Measurements from ENCODE around the gene ADH5.

Gene ADH5

GRCh38 chr4:99061048-99061700, 27.4 kb downstream of the ADH5 start:
- no peak overlapping the region for H2AFZ ChIP-seq (ENCODE audit: low read depth, low read length)
- peak overlapping the region; percentile 51 for H3K27ac ChIP-seq (ENCODE audit: low read length)
- H3K4me2 ChIP-seq (ENCODE audit: low read length) = peak overlapping the region; percentile 64; the same call in 1 of the 2 replicates
- no peak overlapping the region for H3K9ac ChIP-seq (ENCODE audit: low read length)
- H3K4me3 ChIP-seq (ENCODE audit: low read length) = no peak overlapping the region
- peaks cover 11% of the 10 kb centered on the region for H3K36me3 ChIP-seq (replicated peaks; ENCODE audit: low read depth, low read length)
- H3K9me3 ChIP-seq (ENCODE audit: insufficient read depth, low read length) = no peaks in the 10 kb centered on the region
- H3K27me3 ChIP-seq (ENCODE audit: low read depth, low read length) = no peaks in the 10 kb centered on the region
- peaks cover 3% of the 10 kb centered on the region; the same call in 1 of the 2 replicates for H4K20me1 ChIP-seq (ENCODE audit: insufficient read depth, low read length)
- H3K4me1 ChIP-seq (ENCODE audit: low read length) = peaks cover 23% of the 10 kb centered on the region
- no peaks in the 10 kb centered on the region for H3K79me2 ChIP-seq (ENCODE audit: low read length)
- TF ChIP-seq EZH2phosphoT487 (IDR thresholded peaks at IDR 0.05; ENCODE audit: low read depth) = no peak
- TF ChIP-seq, protein P1, sequence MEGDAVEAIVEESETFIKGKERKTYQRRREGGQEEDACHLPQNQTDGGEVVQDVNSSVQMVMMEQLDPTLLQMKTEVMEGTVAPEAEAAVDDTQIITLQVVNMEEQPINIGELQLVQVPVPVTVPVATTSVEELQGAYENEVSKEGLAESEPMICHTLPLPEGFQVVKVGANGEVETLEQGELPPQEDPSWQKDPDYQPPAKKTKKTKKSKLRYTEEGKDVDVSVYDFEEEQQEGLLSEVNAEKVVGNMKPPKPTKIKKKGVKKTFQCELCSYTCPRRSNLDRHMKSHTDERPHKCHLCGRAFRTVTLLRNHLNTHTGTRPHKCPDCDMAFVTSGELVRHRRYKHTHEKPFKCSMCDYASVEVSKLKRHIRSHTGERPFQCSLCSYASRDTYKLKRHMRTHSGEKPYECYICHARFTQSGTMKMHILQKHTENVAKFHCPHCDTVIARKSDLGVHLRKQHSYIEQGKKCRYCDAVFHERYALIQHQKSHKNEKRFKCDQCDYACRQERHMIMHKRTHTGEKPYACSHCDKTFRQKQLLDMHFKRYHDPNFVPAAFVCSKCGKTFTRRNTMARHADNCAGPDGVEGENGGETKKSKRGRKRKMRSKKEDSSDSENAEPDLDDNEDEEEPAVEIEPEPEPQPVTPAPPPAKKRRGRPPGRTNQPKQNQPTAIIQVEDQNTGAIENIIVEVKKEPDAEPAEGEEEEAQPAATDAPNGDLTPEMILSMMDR (IDR thresholded peaks at IDR 0.05; ENCODE audit: low read depth, low read length) = no peak

GRCh38 chr4:99059550-99059949, 29.0 kb downstream of the ADH5 start:
- Histone ChIP-seq H3K27ac (ENCODE audit: low read length) (no peak overlapping the region), H3K9me3 (ENCODE audit: insufficient read depth, low read length) (no peaks in the 10 kb centered on the region), H2AFZ (ENCODE audit: low read depth, low read length) (no peak overlapping the region), H4K20me1 (ENCODE audit: insufficient read depth, low read length) (peaks cover 3% of the 10 kb centered on the region; the same call in 1 of the 2 replicates), H3K4me2 (ENCODE audit: low read length) (no peak overlapping the region), H3K4me1 (ENCODE audit: low read length) (peaks cover 38% of the 10 kb centered on the region), H3K27me3 (ENCODE audit: low read depth, low read length) (no peaks in the 10 kb centered on the region), H3K79me2 (ENCODE audit: low read length) (no peaks in the 10 kb centered on the region), H3K4me3 (ENCODE audit: low read length) (no peak overlapping the region), H3K36me3 (replicated peaks; ENCODE audit: low read depth, low read length) (peaks cover 9% of the 10 kb centered on the region), H3K9ac (ENCODE audit: low read length) (no peak overlapping the region)
- TF ChIP-seq, protein P1 (IDR thresholded peaks at IDR 0.05; ENCODE audit: low read depth, low read length) = no peak
- TF ChIP-seq EZH2phosphoT487 (IDR thresholded peaks at IDR 0.05; ENCODE audit: low read depth) = no peak

GRCh38 chr4:99058228-99058627, 30.4 kb downstream of the ADH5 start:
- H3K36me3 ChIP-seq (replicated peaks; ENCODE audit: low read depth, low read length) = peaks cover 9% of the 10 kb centered on the region

DNA sequence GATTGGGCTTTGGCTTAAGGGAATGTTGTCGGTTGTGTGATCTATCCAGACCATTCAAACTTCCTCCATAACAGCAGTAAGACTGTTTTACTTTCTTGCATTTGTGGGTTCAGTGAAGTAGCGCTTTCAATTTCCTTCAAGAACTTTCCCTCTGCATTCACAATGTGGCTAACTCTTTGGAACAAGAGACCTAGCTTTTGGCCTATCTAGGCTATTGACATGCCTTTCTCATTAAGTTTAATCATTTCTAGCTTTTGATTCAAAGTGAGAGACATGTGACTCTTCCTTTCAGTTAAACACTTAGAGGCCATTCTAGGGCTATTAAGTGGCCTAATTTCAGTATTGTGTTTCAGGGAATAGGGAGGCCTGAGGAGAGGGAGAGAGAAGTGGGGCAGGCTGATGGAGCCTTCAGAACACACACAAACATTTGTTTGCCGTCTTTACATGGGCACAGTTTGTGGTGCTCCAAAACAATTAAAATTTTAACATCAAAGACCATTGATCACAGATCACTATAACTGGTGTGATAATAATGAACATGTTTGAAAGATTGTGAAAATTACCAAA, 34.1 kb downstream of the ADH5 start:
- Histone ChIP-seq H3K36me3 (replicated peaks; ENCODE audit: low read depth, low read length) (peaks cover 19% of the 10 kb centered on the region), H3K9me3 (ENCODE audit: insufficient read depth, low read length) (no peaks in the 10 kb centered on the region), H4K20me1 (ENCODE audit: insufficient read depth, low read length) (0 out of 2 replicates have a peak, but pooled peaks cover 4% of the 10 kb centered on the region)

More at GRCh38 chr4:99058228-99058627, 30.4 kb downstream of the ADH5 start:
- Histone ChIP-seq H4K20me1 (ENCODE audit: insufficient read depth, low read length) (peaks cover 7% of the 10 kb centered on the region; the same call in 1 of the 2 replicates), H3K27me3 (ENCODE audit: low read depth, low read length) (no peaks in the 10 kb centered on the region), H3K27ac (ENCODE audit: low read length) (no peak overlapping the region), H2AFZ (ENCODE audit: low read depth, low read length) (no peak overlapping the region), H3K4me2 (ENCODE audit: low read length) (no peak overlapping the region), H3K9me3 (ENCODE audit: insufficient read depth, low read length) (no peaks in the 10 kb centered on the region), H3K4me3 (ENCODE audit: low read length) (no peak overlapping the region), H3K9ac (ENCODE audit: low read length) (no peak overlapping the region), H3K4me1 (ENCODE audit: low read length) (peaks cover 46% of the 10 kb centered on the region), H3K79me2 (ENCODE audit: low read length) (0 out of 2 replicates have a peak, but pooled peaks cover 3% of the 10 kb centered on the region)
- TF ChIP-seq, protein P1 (IDR thresholded peaks at IDR 0.05; ENCODE audit: low read depth, low read length) = no peak
- no peak for TF ChIP-seq EZH2phosphoT487 (IDR thresholded peaks at IDR 0.05; ENCODE audit: low read depth)

More for the DNA sequence above, 34.1 kb downstream of the ADH5 start:
- Histone ChIP-seq H3K79me2 (ENCODE audit: low read length) (0 out of 2 replicates have a peak, but pooled peaks cover 3% of the 10 kb centered on the region), H3K9ac (ENCODE audit: low read length) (no peak overlapping the region), H3K27me3 (ENCODE audit: low read depth, low read length) (no peaks in the 10 kb centered on the region), H2AFZ (ENCODE audit: low read depth, low read length) (no peak overlapping the region), H3K4me1 (ENCODE audit: low read length) (peaks cover 25% of the 10 kb centered on the region), H3K4me2 (ENCODE audit: low read length) (peak overlapping the region; percentile 48), H3K27ac (ENCODE audit: low read length) (peak overlapping the region; percentile 53), H3K4me3 (ENCODE audit: low read length) (no peak overlapping the region)
- TF ChIP-seq, protein P1 (IDR thresholded peaks at IDR 0.05; ENCODE audit: low read depth, low read length) = no peak
- TF ChIP-seq EZH2phosphoT487 (IDR thresholded peaks at IDR 0.05; ENCODE audit: low read depth) = no peak
